Inflammatory macrophage treated with lipopolysaccharide for 4 hours (primary cell): ENCODE data around the gene CTIF.
"Not testable (repeated sequence)": the region's sequence is repeated elsewhere in the genome, so short reads cannot be mapped to it uniquely, and the experiment has no call there.

ENCODE experiments used
- DNase-seq: peaks from one replicate; pipeline ENCODE4 v3.0.0-alpha.2; 2020

Gene CTIF

GRCh38 chr18:48811977-48812451 is 273.2 kb downstream of the CTIF start:
- DNase-seq, result not testable (repeated sequence)

DNA sequence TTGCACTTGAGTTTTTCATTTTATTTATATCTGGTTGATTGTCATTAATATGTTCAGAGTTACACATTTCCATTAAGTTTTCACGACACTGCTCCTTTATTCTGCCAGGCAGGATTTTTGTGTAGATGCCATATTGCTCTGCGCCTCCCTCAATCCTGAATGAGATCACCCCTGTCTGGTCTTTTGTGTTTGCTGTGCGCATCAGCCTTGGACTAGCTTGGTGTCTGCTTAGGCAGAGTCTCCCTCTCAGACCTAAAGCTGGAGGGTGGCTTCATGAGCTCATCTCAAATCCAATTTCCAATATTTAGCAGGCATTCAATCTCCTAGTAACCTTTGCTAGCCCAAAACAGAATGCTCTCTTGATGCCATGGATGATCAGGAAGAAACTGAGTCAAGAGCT is 274.5 kb downstream of the CTIF start:
- no peak for DNase-seq

DNA sequence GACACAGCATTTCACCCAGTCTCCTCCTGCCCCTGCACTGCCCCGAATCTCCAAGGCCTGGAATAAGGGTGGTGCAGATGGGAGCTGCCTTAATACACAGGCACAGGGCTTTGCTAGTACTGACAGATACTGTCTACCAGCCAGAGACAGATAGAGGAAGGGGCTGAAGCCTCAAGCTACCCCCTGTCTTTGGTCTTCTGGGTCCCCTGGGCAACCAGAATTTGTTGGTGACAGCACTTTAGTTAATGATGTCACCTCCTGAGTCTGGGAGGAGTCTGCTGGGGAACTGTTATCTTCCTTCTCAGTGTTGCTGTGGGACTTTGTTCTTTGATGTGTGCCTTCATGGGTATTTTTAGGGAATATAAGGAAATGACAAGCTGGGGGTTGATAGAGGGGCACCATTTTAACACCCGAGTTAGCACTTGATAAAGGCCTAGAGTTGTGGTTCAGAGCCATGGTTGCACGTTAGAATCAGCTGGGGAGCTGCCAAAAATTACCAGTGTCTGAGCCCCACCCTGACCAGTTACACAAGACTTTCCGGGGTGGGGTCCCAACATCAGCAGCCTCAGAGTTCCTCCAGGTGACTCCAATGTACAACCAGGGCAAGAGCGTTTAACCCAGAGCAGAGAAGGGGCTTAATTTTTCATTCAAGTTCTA is 275.1 kb downstream of the CTIF start:
- DNase-seq, result peak; percentile 64

GRCh38 chr18:48814490-48815178 is 275.8 kb downstream of the CTIF start:
- DNase-seq, result peak; percentile 80

GRCh38 chr18:48815179-48815515 is 276.3 kb downstream of the CTIF start:
- DNase-seq, result no peak

- peak; percentile 69 for DNase-seq
These were observed 276.9 kb downstream of the CTIF start for GRCh38 chr18:48815581-48816324.

GRCh38 chr18:48816554-48816953 is 277.7 kb downstream of the CTIF start:
- no peak for DNase-seq

DNA sequence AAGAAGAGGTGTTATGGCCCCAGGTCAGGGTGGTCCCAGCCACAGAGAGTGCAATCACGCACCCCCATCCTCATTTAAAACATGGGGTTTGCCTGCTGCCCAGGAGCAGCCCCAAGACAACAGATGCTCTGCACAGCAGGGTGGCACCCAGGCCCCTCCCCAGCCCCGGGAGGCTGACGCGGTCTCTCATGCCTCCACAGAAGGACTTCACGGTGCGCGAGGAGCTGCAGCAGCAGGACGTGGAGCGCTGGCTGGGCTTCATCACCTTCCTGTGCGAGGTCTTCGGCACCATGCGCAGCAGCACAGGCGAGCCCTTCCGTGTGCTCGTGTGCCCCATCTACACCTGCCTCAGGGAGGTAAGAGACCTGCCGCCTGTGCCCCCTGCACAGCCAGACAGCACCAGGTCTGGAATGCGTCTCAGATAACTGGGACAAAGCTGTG is 278.2 kb downstream of the CTIF start:
- DNase-seq, result no peak

DNA sequence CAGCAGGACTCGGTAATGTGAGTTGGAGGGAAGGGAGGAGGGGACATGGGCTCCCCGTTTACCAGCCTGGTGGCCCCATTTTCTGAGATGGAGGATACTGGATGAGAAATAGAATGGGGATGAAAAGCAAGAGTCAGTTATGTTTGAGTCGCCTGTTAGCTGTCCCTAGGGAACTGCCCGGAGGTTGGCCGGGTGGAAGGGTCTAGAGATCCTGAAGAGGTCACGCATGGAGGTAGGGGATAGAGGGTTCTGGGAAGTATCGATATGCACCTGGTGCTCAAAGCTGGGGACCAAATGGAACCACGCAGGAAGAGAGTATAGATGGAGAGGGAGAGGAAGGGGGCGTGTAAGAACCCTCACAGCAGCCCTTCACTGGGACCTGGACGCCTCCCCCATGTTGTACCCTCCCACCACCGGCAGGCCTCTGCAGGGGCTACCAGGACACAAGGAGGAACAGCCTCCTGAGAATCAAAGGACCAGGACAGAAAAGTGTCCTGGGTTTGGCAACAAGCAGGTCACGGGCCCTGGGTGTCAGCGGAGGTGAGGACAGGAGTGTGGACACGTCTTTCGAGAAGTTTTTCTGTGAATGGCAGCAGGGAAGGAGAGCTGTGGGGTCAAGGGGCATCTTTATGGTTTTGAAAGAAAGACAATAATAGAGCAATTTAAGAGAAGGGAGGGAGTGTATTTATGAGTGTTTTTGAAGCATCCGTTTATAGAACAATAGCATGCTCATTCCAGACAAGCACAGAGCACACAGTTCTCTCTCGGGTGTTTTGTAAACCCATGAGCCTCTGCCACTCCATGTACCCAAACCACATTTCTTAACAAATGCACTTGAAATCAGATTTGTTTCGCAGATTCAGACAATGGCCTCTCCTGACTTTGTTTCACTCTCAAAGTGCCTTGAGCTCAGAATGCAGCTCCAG is 279.8 kb downstream of the CTIF start:
- DNase-seq, result no peak

- DNase-seq, result no peak
These were observed 280.4 kb downstream of the CTIF start for GRCh38 chr18:48819276-48819675.

DNA sequence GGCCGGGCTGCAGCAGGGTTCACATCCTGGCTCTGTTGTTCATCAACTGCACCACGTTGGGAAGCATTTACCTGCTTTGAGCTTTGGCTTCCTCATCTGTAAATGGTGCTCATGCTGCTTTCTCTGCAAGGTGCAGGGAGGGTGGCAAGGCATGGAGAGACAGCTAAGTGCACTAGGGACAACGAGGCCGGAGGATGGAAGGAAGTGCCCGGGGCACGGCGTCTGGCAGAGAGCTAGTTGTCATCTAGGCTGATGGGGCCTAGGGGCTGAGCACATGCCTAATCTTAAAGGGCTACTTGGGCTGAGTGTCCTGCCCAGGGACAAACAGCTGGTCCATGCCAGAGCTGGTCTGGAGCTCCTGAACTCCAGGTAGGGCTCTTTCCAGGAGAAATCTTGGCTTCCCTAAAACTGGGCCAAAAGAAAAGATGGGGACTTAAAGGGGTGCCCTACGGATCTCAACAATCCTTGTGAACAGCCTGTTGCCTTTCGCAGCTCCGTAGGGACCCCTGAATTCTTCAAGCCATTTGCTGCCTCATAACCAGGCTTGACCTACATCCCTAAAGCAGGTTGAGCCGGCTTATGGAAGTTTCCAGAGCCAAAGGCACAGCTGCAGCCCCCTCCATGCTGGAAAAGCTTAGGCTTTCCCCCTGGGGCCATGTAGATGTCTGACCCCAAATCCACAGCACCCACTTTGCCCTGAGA is 281.1 kb downstream of the CTIF start:
- no peak for DNase-seq

DNA sequence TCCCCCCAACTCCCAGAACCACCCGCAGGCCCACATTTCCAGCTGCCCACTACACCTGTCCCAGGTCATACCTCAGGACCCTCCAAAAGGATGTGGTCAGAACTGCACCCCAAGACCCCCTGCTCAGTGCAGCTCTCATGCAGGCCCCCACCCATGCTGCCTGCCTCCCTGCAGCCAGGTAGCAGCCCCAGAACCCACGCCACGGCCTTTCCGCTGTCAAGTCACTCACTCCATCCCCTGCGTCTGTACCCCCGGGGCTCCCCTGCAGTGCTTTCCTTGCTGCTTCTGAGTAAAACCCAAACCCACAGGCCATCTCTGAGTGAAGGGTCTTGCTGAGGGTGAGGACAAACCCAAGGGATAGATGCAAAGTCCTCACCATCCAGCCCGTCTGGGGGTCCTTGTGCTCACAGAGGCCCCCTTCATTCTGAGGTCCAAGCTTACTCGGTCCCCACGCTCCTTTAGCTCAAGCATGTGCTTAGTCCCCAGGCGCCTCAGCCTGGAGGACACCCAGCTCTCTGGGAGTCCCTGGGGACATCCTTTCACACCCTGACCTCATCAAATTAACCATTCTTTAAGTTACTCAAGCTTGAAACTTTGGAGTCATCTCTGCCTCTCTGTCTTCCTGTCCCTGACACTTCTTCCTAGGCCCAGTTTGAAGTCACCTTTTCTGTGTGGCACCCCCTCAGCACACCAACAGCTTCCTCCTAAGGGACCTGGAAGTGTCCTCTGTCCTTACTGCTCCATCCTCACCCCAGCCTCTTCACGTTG is 281.8 kb downstream of the CTIF start:
- DNase-seq, result no peak

GRCh38 chr18:48821251-48821590 is 282.4 kb downstream of the CTIF start:
- no peak for DNase-seq

DNA sequence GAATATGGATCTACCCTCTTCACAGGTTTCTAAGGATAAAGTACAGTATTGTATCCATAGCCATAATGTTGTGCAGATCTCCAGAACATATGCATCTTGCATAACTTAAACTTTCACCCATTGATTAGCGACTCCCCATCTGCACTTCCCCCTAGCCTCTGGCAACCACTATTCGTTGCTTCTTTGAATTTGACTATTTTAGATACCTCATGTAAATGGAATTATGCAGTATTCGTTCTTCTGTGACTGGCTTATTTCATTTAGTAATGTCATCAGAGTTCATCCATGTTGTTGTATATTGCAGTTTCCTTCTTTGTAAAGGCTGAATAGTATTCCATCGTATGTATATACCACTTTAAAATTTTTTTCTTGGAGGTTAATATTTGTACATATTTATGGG is 283.0 kb downstream of the CTIF start:
- no peak for DNase-seq

DNA sequence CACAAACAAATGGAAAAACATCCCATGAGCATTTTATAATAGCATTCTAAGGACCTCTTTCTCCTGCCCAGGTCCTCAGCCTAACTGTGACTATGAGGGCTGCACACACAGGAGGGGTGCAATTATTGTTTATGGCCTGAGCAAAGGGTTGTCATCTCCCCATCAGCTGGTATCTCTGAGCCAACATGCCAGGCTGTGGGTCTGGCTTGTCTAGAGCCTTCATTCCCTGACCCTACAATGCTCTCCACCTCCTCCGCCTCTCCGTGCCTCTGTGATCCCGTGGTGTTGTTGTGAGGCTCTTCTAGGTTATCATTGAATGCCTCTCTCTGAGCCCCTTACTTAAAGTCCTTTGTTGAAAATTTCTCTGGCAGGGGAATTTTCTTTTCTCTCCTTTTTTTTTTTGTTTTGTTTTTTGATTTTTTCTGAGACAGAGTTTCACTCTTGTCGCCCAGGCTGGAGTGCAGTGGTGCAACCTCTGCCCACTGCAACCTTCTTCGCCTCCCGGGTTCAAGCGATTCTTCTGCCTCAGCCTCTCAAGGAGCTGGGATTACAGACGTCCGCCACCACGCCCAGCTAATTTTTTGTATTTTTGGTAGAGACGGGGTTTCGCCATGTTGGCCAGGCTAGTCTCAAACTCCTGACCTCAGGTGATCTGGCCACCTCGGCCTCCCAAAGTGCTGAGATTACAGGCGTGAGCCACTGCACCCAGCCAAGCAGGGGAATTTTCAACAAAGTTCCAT is 285.6 kb downstream of the CTIF start:
- no peak for DNase-seq

DNA sequence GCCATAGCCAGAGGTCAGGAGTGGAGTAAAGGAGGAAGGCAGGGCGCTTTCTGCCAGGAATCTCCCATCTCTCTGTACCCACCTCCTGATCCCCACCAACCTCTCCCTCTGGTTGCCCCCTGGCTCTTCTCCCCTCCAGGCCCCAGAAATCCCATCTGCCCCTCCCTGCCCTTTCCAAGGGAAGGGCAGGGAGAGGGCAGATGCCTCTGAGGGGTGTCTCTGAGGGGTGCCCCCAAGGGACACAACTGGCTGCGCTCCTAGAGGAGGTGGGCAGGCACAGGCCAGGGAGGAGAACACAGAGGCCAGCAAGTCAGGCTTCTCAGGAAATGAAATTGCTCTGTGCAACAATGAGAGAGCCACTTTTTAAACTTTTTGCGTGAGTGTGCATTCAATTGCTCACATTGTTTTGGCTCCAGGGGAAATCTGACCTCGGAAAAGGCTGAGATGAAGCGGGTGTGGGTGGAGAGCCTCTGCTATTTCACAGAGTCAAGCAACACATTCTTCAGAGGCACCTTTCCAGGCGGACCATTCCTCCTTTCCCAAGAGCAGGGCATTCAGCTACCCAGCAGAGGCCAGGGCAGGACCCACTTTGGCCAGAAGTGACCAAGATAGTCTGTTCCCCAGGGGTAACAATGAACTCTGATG is 286.4 kb downstream of the CTIF start:
- DNase-seq, result no peak

DNA sequence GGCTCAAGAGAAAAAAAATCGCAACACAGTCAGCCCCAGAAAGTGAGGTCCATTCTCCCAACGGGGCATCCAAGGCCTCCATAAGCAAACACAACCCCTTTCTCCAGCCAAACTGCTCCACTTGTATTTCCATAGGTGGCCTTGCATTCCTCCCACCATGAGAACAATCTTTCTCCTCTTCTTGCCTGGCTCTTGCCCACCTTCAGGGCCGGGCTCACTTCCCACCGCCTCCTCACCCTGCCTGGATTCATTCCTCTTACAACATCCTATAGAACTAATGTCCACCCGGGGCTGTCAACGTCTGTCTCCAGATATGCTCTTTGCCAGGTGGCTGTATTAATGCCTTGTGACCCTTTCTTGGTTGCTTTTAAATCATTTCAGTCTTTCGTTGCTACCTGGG is 287.4 kb downstream of the CTIF start:
- DNase-seq, result no peak

DNA sequence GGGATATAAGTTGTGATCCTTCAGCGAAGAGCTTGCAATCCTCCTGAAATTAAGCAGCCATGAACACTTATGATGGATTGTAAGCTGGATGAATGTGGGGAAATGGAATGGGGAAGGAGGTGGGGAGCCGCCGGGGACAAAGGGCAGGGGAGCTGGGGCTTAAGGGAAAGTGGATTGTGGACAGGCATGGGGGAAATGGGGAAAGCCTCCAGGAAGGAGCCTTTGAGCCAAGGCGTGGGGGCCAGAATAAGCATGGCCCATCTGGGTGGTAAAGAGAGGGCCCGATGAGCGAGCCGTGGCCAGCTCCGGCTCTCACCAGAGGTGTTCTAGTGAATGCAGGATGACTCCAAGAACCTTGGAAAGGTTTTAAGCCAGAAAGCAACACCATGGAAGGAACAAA is 288.0 kb downstream of the CTIF start:
- no peak for DNase-seq

DNA sequence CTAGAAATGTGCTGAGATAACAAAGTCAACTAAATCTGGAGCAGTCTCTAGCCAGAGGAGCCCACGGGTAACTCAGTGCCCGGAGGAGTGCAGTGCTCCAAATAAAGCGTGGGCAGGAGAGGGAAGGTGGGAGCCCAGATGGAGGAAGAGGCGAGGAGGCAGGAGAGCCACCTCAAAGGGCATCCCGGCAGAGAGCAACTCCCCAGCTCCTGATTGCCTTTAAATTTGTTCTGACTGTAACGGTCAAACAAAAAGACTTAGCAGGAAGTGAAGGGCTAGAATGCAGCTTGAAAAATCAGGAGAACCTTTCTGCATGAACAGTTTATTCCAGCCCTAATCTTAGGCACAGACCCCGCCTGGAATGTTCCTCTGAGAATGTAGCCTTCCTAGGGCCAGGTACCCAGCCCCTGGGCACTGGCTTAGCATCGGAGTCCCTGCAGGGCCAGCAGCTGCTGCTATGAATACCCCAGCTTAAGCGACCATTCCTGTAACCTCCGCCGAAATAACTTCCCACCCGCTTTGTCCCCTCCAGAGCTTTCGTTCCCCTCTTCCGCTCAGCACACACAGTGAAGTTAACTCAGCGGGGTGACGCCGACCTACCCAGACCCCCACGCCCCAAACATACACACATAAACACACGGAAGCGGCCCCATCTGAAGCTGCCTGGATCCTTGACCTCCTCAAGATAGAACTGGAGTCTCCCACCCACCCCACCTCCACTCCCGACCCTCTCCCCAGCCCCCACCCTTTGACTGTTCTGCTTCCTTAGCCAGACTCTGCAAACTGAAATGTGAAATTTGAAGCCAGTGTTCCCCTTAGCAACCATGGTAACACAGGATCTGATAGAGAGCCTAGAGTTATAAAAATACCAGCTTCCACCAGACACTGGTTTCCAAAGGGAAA is 288.7 kb downstream of the CTIF start:
- no peak for DNase-seq
